ENCODE measurements around the gene PHF13.

The PHF13 gene

GRCh38 chr1:6613361-6614018, at the start of gene PHF13:
TSS of gene PHF13 (plus strand) at chr1:6613731. CDS start at chr1:6614067, 336 bp downstream.
- peak; percentile 99 to 100 for DNase-seq (ENCODE audit: low read depth in 2 of 2)

GRCh38 chr1:6569033-6569432, 44.5 kb upstream of the PHF13 start:
- no peak for DNase-seq (ENCODE audit: low read depth in 2 of 2)

GRCh38 chr1:6570100-6570499, 43.4 kb upstream of the PHF13 start:
- DNase-seq (ENCODE audit: low read depth in 2 of 2), result no peak

- DNase-seq (ENCODE audit: low read depth in 2 of 2), result no peak
These were observed 42.5 kb upstream of the PHF13 start for GRCh38 chr1:6570987-6571386.

GRCh38 chr1:6572653-6573383, 40.7 kb upstream of the PHF13 start:
- DNase-seq (ENCODE audit: low read depth in 2 of 2), result no peak

GRCh38 chr1:6574025-6574620, 39.4 kb upstream of the PHF13 start:
- no peak for DNase-seq (ENCODE audit: low read depth in 2 of 2)

- DNase-seq (ENCODE audit: low read depth in 2 of 2), result no peak
These were observed 38.7 kb upstream of the PHF13 start for GRCh38 chr1:6574818-6575217.

- DNase-seq (ENCODE audit: low read depth in 2 of 2), result no peak
These were observed 35.6 kb upstream of the PHF13 start for GRCh38 chr1:6577831-6578525.

GRCh38 chr1:6578624-6579373, 34.7 kb upstream of the PHF13 start:
- DNase-seq (ENCODE audit: low read depth in 2 of 2), result no peak

- peak; percentile 93 to 98 for DNase-seq (ENCODE audit: low read depth in 2 of 2)
These were observed 34.0 kb upstream of the PHF13 start, which contains the start of gene ZBTB48 for GRCh38 chr1:6579374-6580118. TSS of gene ZBTB48 (plus strand) at chr1:6579994. CDS start at chr1:6580610, 616 bp downstream.

GRCh38 chr1:6580119-6580592, 33.4 kb upstream of the PHF13 start:
- DNase-seq (ENCODE audit: low read depth in 2 of 2), result no peak

- no peak for DNase-seq (ENCODE audit: low read depth in 2 of 2)
These were observed 32.7 kb upstream of the PHF13 start for GRCh38 chr1:6580593-6581409.

GRCh38 chr1:6581561-6582305, 31.8 kb upstream of the PHF13 start:
- no peak for DNase-seq (ENCODE audit: low read depth in 2 of 2)

- no peak for DNase-seq (ENCODE audit: low read depth in 2 of 2)
These were observed 31.2 kb upstream of the PHF13 start for GRCh38 chr1:6582370-6582769.

- no peak for DNase-seq (ENCODE audit: low read depth in 2 of 2)
These were observed 29.1 kb upstream of the PHF13 start for GRCh38 chr1:6584126-6585080.

- DNase-seq (ENCODE audit: low read depth in 2 of 2), result no peak
These were observed 28.3 kb upstream of the PHF13 start for GRCh38 chr1:6585081-6585722.

GRCh38 chr1:6585841-6586240, 27.7 kb upstream of the PHF13 start:
- DNase-seq (ENCODE audit: low read depth in 2 of 2), result no peak
